Prostate gland (tissue), 2 donors: ENCODE results near the gene ZMAT5.

Experiments
- CTCF ChIP-seq, 4 experiments: fragments of 200-600 bp in 2 of 4; fragments of 450-650 bp in 2 of 4; sonication (generic) in 2 of 4; IDR thresholded peaks; 1 replicate in 3 of 4; 2 replicates in 1 of 4; pipeline ENCODE4 v1.5.1; 2016 to 2019; ENCODE audit warnings: antibody characterized with exemption in 4 of 4, mild to moderate bottlenecking in 2 of 4, moderate library complexity in 2 of 4
- POLR2A ChIP-seq: fragments of 450-650 bp; IDR thresholded peaks from one replicate; pipeline ENCODE4 v1.6.1; 2016; ENCODE audit warnings: antibody characterized with exemption, mild to moderate bottlenecking
- POLR2AphosphoS5 ChIP-seq: sonication (generic); formaldehyde crosslinking; IDR thresholded peaks from one replicate; pipeline ENCODE4 v1.6.1; 2017; ENCODE audit warnings: antibody characterized with exemption

- TF ChIP-seq CTCF (IDR thresholded peaks at IDR 0.05) (no peak), POLR2A (no peak), POLR2AphosphoS5 (no peak)
These were observed 9.7 kb downstream of the ZMAT5 start for GRCh38 chr22:29757096-29757495.
